NCI-H2029 (cell line): ENCODE data around the gene ZFHX3.

ENCODE experiments used
- DNase-seq: peaks from one replicate; lab custom pipeline; 2025; lab: John Stamatoyannopoulos, UW

ZFHX3 gene

GRCh38 chr16:72743011-72743761, 304.7 kb downstream of the ZFHX3 start:
- DNase-seq: no peak

- DNase-seq: no peak
These were observed 307.6 kb downstream of the ZFHX3 start for GRCh38 chr16:72740347-72740746.

GRCh38 chr16:72739577-72739976, 308.4 kb downstream of the ZFHX3 start:
- no peak for DNase-seq

- DNase-seq: no peak
These were observed 311.9 kb downstream of the ZFHX3 start for GRCh38 chr16:72736074-72736473.
